SKM-1 (cell line): ENCODE data around the gene MYD88.

Experiments
- DNase-seq: peaks from one replicate; lab custom pipeline; 2025; ENCODE audit not compliant: unreplicated experiment; lab: John Stamatoyannopoulos, UW

Gene MYD88

DNA sequence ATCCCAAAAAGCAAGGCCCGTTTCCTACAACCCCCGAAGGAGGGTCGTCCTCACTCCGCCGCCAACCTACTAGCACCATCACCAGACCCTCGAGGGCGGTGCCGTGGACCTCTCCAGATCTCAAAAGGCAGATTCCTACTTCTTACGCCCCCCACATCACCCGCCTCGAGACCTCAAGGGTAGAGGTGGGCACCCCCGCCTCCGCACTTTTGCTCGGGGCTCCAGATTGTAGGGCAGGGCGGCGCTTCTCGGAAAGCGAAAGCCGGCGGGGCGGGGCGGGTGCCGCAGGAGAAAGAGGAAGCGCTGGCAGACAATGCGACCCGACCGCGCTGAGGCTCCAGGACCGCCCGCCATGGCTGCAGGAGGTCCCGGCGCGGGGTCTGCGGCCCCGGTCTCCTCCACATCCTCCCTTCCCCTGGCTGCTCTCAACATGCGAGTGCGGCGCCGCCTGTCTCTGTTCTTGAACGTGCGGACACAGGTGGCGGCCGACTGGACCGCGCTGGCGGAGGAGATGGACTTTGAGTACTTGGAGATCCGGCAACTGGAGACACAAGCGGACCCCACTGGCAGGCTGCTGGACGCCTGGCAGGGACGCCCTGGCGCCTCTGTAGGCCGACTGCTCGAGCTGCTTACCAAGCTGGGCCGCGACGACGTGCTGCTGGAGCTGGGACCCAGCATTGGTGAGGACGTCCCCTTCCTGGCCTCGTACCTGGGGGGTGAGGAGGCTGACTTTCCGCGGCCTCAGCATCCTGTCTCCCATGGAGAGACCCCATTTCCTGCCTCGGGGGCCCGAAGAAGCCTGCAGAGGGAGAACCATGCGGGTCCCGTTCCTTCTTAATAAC lies at the start of gene MYD88:
Gene MYD88 (plus strand): TSS at position 313 of the 842 bp plus-strand sequence. CDS start 40 bp downstream, at position 353.
- DNase-seq, result peak; percentile 62

DNA sequence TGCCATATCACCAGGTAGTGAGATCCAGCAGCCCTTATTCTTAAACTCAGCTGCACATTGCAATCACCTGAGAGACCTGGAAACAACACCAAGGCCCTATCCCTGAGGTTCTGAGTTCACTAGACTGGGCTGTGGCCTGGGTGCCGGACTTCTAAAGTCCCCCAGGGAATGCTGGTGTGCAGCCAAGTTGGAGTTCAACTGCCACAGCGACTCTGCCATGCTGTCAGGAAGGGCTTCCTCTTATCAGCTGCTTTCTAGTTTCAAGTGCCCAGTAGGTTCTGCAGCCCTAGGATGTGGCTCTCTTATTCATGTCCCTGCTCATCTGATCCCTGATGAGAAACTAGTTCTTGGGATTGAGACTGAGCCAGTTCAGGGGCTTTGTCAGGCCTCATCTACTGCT lies 49.3 kb upstream of the MYD88 start:
- DNase-seq, result no peak

DNA sequence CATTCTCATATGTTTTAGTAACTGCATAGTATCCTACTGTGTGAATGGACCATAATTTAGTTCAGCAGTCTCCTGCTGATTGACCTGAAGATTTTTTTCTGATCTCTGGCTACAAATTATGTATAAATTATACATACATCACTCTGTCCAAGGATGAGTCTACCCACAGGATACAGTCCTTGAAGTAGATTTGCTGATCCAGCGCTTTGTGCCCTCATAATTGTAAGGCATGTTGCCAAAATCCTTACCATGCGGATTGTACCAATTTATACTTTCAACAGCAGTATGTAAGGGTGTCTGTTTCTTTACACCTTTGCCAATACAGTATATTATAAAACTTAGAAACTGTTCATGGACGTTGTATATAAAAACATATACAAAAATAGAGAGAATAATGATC lies 48.0 kb upstream of the MYD88 start:
- DNase-seq, result no peak

DNA sequence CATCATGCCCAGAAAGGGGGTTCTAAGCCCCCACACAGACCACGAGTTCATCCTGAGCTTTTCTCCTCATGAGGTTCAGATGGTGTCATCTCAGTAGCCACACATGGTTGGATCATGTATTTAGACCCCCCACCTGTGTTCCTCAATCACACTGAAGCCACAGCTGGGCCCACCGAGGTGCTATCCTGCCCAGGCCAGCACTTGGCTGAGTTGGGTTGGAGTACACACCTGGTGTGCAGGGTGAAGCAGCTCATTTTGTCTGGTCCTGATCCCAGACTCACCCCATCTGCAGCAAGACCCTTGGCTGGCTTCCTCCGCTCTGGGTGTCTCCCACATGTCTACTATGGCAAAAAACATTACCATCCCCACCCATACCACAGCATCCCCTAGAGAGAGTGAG lies 43.5 kb upstream of the MYD88 start:
- no peak for DNase-seq

DNA sequence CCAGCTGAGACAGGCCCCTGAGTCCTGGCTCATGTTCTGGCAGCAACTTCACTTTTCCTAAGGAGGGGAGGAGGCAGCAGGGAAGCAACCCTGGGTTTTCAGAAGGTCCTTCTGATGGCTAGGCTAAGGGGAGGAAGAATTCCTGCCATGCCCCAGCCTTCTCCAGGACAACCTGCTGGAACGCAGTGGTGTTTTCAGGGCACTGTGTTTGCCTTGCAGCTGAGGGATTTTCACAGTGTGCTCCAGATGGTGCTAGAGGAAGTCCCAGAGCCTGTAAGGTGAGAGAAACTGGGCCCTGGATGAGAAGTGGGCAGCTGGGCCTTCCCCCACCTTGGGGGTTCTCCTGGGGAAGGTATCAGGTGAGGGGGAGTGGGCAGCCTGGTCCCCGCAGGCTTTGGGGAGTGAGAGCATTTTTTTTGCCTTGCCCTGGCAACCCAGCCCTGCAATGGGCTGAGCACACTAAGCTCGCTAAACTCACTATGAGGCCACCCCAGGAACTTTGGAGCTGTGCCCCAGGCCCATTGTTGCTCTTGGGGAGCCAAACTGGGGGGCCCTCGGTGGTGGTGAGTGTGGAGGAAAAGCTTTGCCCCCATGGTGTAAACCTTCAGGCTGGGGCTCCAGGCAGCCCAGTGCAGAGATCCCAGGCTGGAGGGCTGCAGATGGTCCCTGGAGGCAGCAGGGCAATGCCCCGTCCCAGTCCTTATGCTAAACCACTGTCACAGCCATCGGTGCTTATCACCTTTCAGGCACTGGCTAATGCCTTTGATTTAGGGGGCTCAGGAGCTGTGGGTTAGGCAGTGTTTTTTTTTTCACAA lies 42.6 kb upstream of the MYD88 start:
- DNase-seq, result no peak

DNA sequence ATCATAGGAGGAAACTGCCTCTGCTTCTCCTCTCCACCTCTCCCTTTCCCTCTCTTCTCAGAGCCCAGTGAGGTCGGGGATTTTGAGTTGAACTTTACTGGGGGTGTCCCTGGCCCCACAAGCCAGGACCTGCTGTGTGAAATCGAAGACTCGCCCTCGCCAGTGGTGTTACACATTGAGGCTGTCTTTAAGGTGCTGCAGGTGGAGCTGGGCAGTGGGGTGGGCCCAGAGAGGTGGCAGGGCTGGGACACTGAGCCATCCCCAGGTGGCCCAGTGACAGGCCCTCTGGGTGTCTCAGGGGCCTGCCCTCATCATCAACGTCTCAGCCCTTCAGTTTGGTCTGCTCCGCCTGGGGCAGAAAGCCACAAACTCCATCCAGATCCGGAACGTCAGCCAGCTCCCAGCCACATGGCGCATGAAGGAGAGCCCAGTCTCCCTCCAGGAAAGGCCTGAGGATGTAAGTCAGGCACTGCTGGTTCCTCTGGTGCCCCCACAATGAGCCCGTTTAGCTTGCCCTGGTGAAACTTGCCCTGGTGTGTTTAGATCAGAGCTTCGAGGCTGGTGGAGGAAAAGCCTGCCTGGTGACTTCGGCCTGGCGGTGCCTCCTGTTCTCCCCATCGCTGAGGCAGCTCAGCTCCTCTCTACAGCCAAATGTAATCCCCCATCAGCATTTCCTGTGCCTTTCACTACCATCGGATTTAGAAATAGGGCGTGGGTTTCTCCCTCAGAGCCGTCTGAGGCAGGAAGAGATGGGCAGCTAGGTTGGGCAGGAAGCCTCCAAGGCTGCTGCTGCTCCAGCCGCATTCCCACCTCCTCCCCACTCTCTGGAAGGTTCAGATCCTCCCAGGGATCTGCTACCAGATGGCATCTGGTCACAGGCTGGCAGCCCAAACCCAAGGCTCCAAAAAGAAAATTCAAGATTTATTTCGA lies 40.8 kb upstream of the MYD88 start:
- no peak for DNase-seq

DNA sequence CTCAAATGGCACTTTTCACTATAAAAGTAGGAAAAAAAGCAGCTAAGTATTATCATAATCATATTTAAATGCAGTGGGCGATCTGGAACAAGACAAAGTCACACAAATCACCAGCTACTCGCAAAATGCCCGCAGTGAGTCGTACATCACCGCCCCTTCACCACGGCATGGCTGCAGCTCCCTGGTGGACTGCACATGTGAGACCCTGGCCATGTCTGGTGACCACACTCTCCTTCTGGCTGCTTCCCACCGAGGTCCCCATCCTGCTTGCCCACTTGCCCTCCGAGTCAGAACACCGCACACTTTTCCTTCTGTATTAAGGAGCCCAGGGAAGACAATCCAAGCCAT lies 40.1 kb upstream of the MYD88 start:
- no peak for DNase-seq

DNA sequence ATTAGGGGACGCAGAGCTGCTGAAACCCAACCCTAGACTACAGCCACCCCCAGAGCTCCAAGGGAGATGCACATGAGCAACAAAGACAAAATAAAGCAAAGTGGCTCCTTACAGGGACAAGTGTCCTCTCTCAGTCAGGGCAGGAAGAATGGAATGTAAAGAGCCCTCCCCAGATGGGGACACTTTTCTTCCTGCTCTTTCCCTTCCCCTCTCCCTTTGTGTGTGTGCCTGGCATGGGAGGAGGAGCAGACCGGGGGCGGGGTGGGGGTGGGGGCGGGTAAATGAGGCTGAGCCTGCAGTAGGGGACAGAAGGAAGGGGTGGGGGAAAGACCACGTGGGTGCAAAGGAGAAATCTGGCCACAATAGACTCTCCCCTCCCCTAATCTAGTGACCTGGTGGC lies 38.9 kb upstream of the MYD88 start:
- DNase-seq, result no peak

DNA sequence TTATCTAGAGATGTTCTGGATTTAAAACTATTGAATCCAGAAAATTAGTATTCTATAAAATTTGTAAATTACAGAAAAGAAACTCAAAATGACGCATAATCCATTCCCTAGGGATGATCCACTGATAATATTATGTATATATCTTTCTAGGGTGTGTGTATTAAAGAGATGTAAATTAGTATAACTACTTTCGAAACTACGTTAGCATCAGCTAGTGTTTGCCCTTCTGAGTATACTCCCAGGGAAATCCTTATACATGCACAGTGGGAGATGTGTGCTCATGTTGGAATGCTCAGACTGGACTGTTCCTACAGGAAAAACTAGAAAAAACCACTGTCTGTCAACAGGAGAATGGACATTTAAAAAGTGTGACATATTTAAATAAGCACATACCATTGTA lies 38.0 kb upstream of the MYD88 start:
- DNase-seq, result no peak

DNA sequence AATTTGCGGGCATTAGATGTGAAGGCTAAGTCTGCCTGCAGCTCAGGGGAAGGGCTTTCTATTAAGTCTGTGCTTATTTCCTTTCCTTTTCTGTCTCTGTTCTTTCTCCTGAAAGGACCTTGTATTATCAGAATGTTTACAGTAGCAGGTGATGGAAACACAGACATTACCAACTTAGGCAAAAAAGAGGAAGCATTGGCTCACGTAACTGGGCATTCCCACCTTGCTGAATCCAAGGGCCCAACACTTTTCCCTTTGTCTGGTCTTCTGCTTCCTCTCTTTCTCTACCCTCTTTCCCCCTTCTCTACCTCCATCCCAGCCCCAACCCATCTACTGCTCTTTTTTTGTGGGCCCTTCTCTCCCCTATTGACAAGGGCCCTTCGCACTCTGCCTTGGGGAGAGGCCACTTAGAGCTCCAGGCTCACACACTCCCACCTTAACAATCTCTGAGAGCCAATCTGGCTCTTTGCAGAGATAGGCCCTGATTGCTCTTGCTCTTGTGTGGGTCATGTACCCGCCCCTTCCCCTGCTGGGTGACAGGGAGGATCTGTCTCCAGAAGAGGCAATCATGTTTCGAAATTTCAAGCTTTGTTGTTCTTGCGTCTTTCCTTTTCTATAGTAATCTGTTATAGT lies 36.5 kb upstream of the MYD88 start:
- peak; percentile 53 for DNase-seq

DNA sequence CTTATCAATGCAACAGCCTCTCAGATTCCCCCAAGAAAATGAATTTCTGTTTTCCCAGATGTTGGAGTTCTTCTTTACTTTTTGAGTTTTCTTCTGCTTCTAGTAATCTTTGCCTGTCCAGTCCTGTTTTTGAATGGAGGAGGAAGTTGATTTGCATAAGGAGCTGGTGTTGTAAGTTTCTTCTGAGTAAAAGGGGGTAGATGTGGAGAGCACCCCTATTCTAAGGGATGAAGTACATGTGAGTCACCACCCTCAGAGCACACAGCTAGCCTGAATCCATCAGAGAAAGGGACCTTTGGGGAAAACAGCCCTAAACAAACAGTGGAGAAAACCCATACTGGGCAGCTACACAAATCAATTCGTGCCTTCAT lies 36.0 kb upstream of the MYD88 start:
- peak; percentile 53 for DNase-seq

DNA sequence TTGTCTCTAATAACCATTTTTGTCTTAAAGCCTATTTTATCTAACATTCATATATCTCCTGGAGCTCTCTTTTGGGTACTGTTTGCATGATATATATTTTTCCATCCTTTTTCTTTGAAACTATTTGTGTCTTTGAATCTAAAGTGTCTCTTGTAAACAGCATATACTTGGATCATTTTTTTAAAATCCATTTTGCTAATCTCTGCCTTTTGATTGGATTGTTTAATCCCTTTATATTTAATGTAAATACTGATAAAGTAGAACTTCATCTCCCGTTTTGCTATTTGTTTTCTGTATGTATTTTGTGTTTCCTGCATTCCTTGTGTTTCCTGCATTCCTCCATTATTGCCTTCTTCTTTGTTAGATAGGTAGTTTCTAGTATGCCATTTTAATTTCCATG lies 32.9 kb upstream of the MYD88 start:
- DNase-seq, result no peak

DNA sequence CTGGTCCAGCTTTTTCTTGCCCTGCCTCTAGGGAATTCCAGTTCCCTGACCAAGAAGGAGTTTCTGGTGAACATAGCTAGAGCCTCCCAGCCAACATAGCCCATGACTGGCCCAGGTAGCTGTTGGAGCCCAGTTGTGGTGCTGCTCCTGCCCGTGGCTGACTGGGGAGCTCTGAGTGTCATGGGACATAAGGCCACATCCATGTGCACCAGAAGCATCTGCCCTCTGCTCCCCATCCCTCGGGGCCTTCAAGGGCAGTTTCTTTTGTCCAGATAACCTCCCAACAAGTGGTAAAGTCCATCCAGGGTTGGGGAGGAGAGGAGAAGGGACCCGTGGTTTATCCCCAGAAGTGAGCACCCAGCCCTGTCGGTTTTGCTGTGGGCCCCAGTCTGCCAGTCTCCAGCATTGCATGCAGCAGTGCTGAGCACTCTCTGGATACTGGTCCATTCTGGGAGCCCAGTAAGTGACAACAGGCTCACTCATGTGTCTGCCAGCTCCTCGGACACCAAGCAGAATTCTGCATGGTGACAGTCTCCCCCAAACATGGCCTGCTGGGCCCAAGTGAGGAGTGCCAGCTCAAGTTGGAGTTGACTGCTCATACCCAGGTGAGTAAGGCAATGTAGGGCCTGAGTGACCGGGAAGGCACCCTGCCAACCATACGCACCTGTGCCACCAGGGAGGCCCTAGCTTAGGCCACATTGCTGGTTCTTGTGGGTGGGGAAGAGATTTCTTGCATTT lies 30.4 kb upstream of the MYD88 start:
- no peak for DNase-seq

DNA sequence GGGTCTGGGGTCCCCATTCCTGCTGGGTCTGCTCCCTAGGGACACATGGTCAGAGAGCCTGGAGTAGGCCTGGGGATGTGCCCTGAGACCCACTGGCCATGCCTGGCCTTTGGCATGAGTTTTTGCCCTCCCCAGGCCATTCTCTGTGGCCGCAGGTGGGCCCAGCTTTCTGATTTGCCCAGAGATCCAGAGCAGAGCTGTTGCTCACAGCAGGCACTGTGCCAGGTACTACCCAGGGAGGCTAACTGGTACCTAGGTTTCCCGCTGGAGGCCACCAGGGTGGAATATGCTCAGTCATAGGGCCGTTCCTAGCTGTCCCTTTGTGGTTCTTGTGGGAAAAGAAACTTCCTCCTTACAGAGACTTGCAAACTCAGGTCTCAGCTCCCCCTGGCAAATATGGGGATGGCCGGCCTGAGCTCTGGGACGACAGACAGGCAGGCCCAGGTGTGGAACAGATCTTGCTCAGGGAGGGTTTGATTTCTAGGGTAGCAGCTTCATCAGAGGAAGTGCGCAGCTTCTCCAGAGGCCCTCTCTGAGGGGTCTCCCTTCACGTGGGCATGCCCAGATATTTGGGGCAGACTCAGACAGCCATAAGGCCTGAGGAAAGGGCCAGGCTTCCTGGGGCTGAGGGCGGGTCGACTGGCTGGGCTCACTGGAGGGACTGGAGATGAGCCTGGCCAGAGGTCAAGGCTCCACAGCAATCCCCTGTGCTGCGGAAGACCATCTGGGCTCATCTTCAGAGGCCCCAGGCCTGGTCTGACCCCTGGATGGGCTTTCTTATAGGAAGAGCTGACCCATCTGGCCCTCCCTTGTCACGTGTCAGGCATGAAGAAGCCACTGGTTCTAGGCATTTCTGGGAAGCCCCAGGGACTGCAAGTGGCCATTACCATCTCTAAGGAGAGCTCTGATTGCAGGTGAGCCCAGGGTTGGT lies 29.5 kb upstream of the MYD88 start:
- DNase-seq, result peak; percentile 76

DNA sequence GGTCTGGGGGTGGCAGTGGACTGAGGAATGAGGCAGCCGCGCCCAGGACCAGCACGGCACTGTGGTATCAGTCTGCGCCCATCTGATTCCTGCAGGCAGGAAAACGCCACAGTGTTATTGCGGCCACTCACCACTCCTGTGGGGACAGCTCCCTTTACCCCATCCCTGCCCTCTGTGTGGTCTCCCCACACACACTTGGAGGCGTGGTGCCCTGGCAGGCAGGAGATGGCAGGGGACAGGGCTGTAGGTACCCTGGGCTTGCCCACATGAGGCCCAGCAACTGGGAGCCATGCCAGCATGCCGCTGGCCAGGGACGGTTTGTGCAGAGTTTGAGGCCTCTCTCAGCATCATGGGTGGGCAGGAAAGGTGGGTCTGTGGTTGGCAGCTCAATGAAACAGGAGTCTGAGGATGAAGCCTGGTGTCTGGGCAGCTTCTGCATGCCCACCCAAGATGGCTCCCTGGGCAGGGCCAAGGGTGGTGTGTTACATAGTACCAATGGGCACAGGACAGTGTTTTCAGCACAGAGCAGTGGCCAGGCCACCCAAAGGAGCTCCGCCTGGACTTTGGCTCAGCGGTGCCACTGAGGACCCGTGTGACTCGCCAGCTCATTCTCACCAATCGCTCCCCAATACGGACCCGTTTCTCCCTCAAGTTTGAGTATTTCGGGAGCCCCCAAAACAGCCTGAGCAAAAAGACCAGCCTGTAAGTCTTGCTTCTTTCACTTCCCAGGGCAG lies 28.7 kb upstream of the MYD88 start:
- DNase-seq, result no peak

DNA sequence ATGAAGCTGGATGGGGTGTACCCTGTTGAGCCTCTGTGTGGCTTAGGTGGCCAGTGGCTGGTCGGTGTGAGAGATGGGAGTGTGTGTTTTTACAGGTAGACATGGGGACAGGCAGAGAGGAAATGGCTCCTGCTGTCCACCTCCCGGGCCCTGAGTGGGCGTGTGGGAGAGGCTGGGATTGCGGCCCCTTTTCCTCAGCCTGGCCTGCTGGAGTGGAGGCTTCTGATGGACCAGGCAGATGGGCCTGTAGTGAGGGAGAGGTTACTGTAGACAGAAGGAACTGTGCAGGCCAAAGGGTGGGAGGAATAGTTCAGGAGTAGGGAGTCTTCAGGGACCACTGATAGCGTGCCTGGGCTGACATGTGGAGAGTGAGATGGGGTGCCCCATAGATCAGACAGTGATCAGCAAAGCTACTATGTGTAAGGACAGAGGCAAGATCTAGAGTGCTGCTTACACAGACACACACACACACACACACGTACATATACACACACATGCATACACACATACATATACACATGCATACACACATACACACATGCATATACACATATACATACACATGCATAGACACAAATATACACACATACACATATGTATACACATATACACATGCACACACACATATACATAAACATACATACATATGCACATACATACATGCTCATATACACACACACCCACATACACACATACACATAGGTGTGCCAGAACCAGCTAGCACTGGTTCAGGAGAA lies 28.0 kb upstream of the MYD88 start:
- no peak for DNase-seq

DNA sequence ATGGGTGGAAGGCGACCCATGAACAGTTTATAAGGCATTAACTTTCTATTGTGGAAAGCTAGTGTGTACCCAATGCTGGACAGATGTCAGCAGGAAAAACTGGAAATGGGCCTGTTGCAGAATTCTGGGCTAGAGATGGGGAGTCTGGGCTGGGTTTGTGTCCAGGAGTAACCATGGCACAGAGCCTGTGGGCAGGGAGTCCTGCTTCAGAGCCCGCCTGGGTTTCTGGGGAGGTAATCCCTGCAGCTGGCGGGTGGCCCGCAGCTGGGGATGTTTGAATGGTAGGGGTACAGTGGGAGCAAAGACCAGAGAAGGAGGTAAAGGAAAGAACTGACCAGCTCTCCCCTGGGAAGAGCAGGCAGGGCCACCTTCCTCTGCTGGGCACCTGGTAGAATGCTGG lies 27.3 kb upstream of the MYD88 start:
- no peak for DNase-seq
